Measurements from ENCODE around the gene PSG1. TPM values are rescaled to one million over a fixed set of nuclear protein-coding genes. Genes with fewer than 3 reads are reported as not detected.
"Not testable (repeated sequence)": the region's sequence is repeated elsewhere in the genome, so short reads cannot be mapped to it uniquely, and the experiment has no call there.

Gene PSG1
- total and polyA plus RNA-seq, 3 experiments from 2014 or later, result not detected

DNA sequence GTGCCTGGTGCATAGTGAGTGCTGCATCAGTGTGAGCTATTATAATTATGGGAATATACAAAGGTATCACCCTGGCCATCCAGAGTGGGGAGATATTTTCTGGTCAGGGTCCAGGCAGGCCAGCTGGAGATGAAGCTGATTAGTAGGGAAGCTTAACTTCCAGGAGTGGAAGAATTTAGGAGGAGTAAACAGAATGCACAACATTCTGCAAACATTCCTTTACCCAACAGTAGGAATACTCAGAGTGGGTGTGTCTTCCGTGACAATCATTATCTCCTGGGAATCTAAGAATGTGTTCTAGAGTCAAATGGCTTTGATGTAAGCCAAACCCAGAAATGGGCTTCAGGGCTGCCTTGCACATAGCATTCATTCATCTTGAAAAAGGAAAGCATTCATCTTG is 19.1 kb upstream of the PSG1 start:
- H3K4me1 Mint-ChIP-seq; H3K4me1 ChIP-seq (ENCODE audit: insufficient read depth, low read length); DNase-seq; H3K27ac ChIP-seq (ENCODE audit: low read depth, low read length); H3K36me3 Mint-ChIP-seq; POLR2A ChIA-PET; H3K27ac Mint-ChIP-seq; H3K4me3 ChIP-seq (ENCODE audit: low read length); H3K4me3 Mint-ChIP-seq; H3K27me3 ChIP-seq (ENCODE audit: insufficient read depth, low read length, poor library complexity, severe bottlenecking); H3K9me3 ChIP-seq (ENCODE audit: low read length); CTCF ChIA-PET; H3K36me3 ChIP-seq (ENCODE audit: insufficient read depth, low read length): not testable (repeated sequence)
- Mint-ChIP-seq H3K27me3 (peaks cover 19% of the 10 kb centered on the region in 2 donors), H3K9me3 (peaks cover 0 to 14% (median 8%) of the 10 kb centered on the region in 5 donors)

GRCh38 chr19:42897729-42898128 is 18.2 kb upstream of the PSG1 start:
- peaks cover 1 to 20% (median 13%) of the 10 kb centered on the region in 5 donors for H3K9me3 Mint-ChIP-seq
- CTCF ChIA-PET; H3K9me3 ChIP-seq (ENCODE audit: low read length); H3K4me3 ChIP-seq (ENCODE audit: low read length); H3K27ac ChIP-seq (ENCODE audit: low read depth, low read length); H3K4me1 ChIP-seq (ENCODE audit: insufficient read depth, low read length); H3K4me3 Mint-ChIP-seq; H3K36me3 ChIP-seq (ENCODE audit: insufficient read depth, low read length); POLR2A ChIA-PET; H3K4me1 Mint-ChIP-seq; H3K27ac Mint-ChIP-seq; DNase-seq; H3K27me3 ChIP-seq (ENCODE audit: insufficient read depth, low read length, poor library complexity, severe bottlenecking); H3K36me3 Mint-ChIP-seq: not testable (repeated sequence)
- H3K27me3 Mint-ChIP-seq, result peaks cover 15 to 21% of the 10 kb centered on the region in 2 donors

DNA sequence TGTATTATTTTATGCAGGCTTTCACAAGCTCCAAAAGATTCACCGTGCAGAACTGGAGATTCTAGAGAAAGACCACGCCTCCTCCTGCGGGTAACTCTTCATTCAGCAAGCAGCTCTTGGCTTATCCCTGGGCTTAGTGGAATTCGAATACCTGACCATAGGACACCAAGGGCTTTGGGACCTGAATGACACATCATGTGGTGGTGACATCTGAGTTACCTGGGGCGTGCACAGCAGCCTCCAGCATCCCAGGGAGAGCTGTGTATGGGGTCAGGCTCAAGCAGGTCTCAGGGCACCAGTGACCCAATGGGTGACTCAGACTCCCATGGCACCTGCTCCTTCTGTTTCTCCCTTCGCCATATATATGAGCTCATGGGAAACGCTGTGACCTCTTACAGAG is 10.9 kb upstream of the PSG1 start:
- H3K36me3 ChIP-seq (ENCODE audit: insufficient read depth, low read length); DNase-seq; POLR2A ChIA-PET; H3K27ac Mint-ChIP-seq; H3K36me3 Mint-ChIP-seq; H3K4me1 Mint-ChIP-seq; H3K4me3 Mint-ChIP-seq; H3K27me3 ChIP-seq (ENCODE audit: insufficient read depth, low read length, poor library complexity, severe bottlenecking); H3K4me1 ChIP-seq (ENCODE audit: insufficient read depth, low read length); H3K4me3 ChIP-seq (ENCODE audit: low read length); CTCF ChIA-PET; H3K27ac ChIP-seq (ENCODE audit: low read depth, low read length); H3K9me3 ChIP-seq (ENCODE audit: low read length): not testable (repeated sequence)
- H3K9me3 Mint-ChIP-seq, result peaks cover 7 to 26% (median 15%) of the 10 kb centered on the region in 5 donors
- H3K27me3 Mint-ChIP-seq, result peaks cover 14 to 17% of the 10 kb centered on the region in 2 donors

GRCh38 chr19:42887876-42888445 is 8.4 kb upstream of the PSG1 start:
- H3K9me3 ChIP-seq (ENCODE audit: low read length); H3K27ac Mint-ChIP-seq; DNase-seq; H3K4me1 ChIP-seq (ENCODE audit: insufficient read depth, low read length); H3K27ac ChIP-seq (ENCODE audit: low read depth, low read length); H3K27me3 ChIP-seq (ENCODE audit: insufficient read depth, low read length, poor library complexity, severe bottlenecking); H3K4me3 Mint-ChIP-seq; H3K4me3 ChIP-seq (ENCODE audit: low read length); H3K4me1 Mint-ChIP-seq; H3K36me3 ChIP-seq (ENCODE audit: insufficient read depth, low read length); POLR2A ChIA-PET; H3K36me3 Mint-ChIP-seq; CTCF ChIA-PET: not testable (repeated sequence)
- Mint-ChIP-seq H3K27me3 (peaks cover 22 to 30% of the 10 kb centered on the region in 2 donors), H3K9me3 (peaks cover 7 to 22% (median 10%) of the 10 kb centered on the region in 5 donors)

GRCh38 chr19:42882730-42883129 is 3.2 kb upstream of the PSG1 start:
- POLR2A ChIA-PET, result not testable (repeated sequence)
- peaks cover 21 to 38% of the 10 kb centered on the region in 2 donors for H3K27me3 Mint-ChIP-seq

GRCh38 chr19:42882010-42882409 is 2.5 kb upstream of the PSG1 start:
- H3K4me1 ChIP-seq (ENCODE audit: insufficient read depth, low read length); H3K27me3 ChIP-seq (ENCODE audit: insufficient read depth, low read length, poor library complexity, severe bottlenecking); POLR2A ChIA-PET; DNase-seq; H3K4me3 Mint-ChIP-seq; H3K9me3 ChIP-seq (ENCODE audit: low read length); CTCF ChIA-PET; H3K27ac ChIP-seq (ENCODE audit: low read depth, low read length); H3K36me3 Mint-ChIP-seq; H3K4me3 ChIP-seq (ENCODE audit: low read length); H3K9me3 Mint-ChIP-seq; H3K4me1 Mint-ChIP-seq; H3K36me3 ChIP-seq (ENCODE audit: insufficient read depth, low read length): not testable (repeated sequence)
- peaks cover 17 to 33% of the 10 kb centered on the region in 2 donors for H3K27me3 Mint-ChIP-seq
- H3K27ac Mint-ChIP-seq, result peak overlapping the region in 1 of 8 donors; percentile 20

More at GRCh38 chr19:42882730-42883129, 3.2 kb upstream of the PSG1 start:
- H3K9me3 Mint-ChIP-seq; H3K36me3 ChIP-seq (ENCODE audit: insufficient read depth, low read length); H3K36me3 Mint-ChIP-seq; DNase-seq; H3K4me1 ChIP-seq (ENCODE audit: insufficient read depth, low read length); H3K4me3 Mint-ChIP-seq; H3K4me1 Mint-ChIP-seq; CTCF ChIA-PET; H3K9me3 ChIP-seq (ENCODE audit: low read length); H3K27ac Mint-ChIP-seq; H3K27ac ChIP-seq (ENCODE audit: low read depth, low read length); H3K27me3 ChIP-seq (ENCODE audit: insufficient read depth, low read length, poor library complexity, severe bottlenecking); H3K4me3 ChIP-seq (ENCODE audit: low read length): not testable (repeated sequence)

GRCh38 chr19:42881279-42881678 is 1.8 kb upstream of the PSG1 start:
- POLR2A ChIA-PET; H3K36me3 Mint-ChIP-seq; H3K4me3 Mint-ChIP-seq; DNase-seq; H3K9me3 Mint-ChIP-seq; H3K27me3 ChIP-seq (ENCODE audit: insufficient read depth, low read length, poor library complexity, severe bottlenecking); H3K9me3 ChIP-seq (ENCODE audit: low read length); CTCF ChIA-PET; H3K4me3 ChIP-seq (ENCODE audit: low read length); H3K4me1 ChIP-seq (ENCODE audit: insufficient read depth, low read length); H3K4me1 Mint-ChIP-seq; H3K27ac Mint-ChIP-seq; H3K36me3 ChIP-seq (ENCODE audit: insufficient read depth, low read length); H3K27ac ChIP-seq (ENCODE audit: low read depth, low read length): not testable (repeated sequence)
- peaks cover 15 to 30% of the 10 kb centered on the region in 2 donors for H3K27me3 Mint-ChIP-seq

- H3K36me3 Mint-ChIP-seq; H3K27ac ChIP-seq (ENCODE audit: low read depth, low read length); POLR2A ChIA-PET; H3K4me3 ChIP-seq (ENCODE audit: low read length); DNase-seq; H3K4me1 Mint-ChIP-seq; H3K27me3 ChIP-seq (ENCODE audit: insufficient read depth, low read length, poor library complexity, severe bottlenecking); H3K4me1 ChIP-seq (ENCODE audit: insufficient read depth, low read length); H3K27ac Mint-ChIP-seq; H3K9me3 ChIP-seq (ENCODE audit: low read length); H3K9me3 Mint-ChIP-seq; CTCF ChIA-PET; H3K36me3 ChIP-seq (ENCODE audit: insufficient read depth, low read length); H3K4me3 Mint-ChIP-seq: not testable (repeated sequence)
- H3K27me3 Mint-ChIP-seq, result peaks cover 14 to 30% of the 10 kb centered on the region in 2 donors
Measured at GRCh38 chr19:42880621-42881020, 1.1 kb upstream of the PSG1 start.

GRCh38 chr19:42876596-42876995 is 2.9 kb downstream of the PSG1 start:
- peaks cover 7 to 22% of the 10 kb centered on the region in 2 donors for H3K27me3 Mint-ChIP-seq
- H3K4me3 Mint-ChIP-seq; H3K36me3 Mint-ChIP-seq; H3K9me3 Mint-ChIP-seq; H3K4me3 ChIP-seq (ENCODE audit: low read length); H3K4me1 Mint-ChIP-seq; H3K4me1 ChIP-seq (ENCODE audit: insufficient read depth, low read length); DNase-seq; POLR2A ChIA-PET; H3K9me3 ChIP-seq (ENCODE audit: low read length); H3K27ac Mint-ChIP-seq; H3K36me3 ChIP-seq (ENCODE audit: insufficient read depth, low read length); H3K27me3 ChIP-seq (ENCODE audit: insufficient read depth, low read length, poor library complexity, severe bottlenecking); CTCF ChIA-PET; H3K27ac ChIP-seq (ENCODE audit: low read depth, low read length): not testable (repeated sequence)
